Astrocyte (in vitro differentiated cells and primary cell): ENCODE results near the gene C5orf63. TPM values are rescaled to one million over a fixed set of nuclear protein-coding genes. Genes with fewer than 3 reads are reported as not detected.

Experiments used
- DNase-seq: peaks from one replicate; pipeline ENCODE4 v3.0.0-alpha.2; 2010; ENCODE audit warnings: low read depth
- FAIRE-seq: peaks from 2 replicates; lab custom pipeline; 2011; peaks lifted over from hg19 to GRCh38; lab: Jason Lieb, UNC
- H2AFZ ChIP-seq: 2 replicates; pipeline ENCODE4 v1.6.0; 2012; ENCODE audit warnings: low read depth, low read length, inconsistent platforms
- H3K27ac ChIP-seq: 2 replicates; pipeline ENCODE4 v1.5.1; 2011; ENCODE audit warnings: low read depth, low read length, inconsistent platforms
- H3K27me3 ChIP-seq: 2 replicates; pipeline ENCODE4 v1.6.0; 2011; ENCODE audit warnings: low read length, inconsistent platforms; ENCODE audit not compliant: insufficient read depth
- H3K36me3 ChIP-seq: 2 replicates; pipeline ENCODE4 v1.5.1; 2011; ENCODE audit warnings: low read length, inconsistent platforms; ENCODE audit not compliant: insufficient read depth
- H3K4me1 ChIP-seq: 2 replicates; pipeline ENCODE4 v1.5.1; 2011; ENCODE audit warnings: low read length, inconsistent platforms; ENCODE audit not compliant: insufficient read depth
- H3K4me2 ChIP-seq: 2 replicates; pipeline ENCODE4 v1.6.0; 2012; ENCODE audit warnings: low read length, inconsistent platforms
- H3K4me3 ChIP-seq: 2 replicates; pipeline ENCODE4 v1.5.1; 2011; ENCODE audit warnings: low read depth, mild to moderate bottlenecking, low read length, inconsistent platforms; ENCODE audit not compliant: insufficient read depth
- H3K79me2 ChIP-seq: 2 replicates; pipeline ENCODE4 v1.6.0; 2012; ENCODE audit warnings: mild to moderate bottlenecking, low read length, inconsistent platforms; ENCODE audit not compliant: insufficient read depth
- H3K9ac ChIP-seq: 2 replicates; pipeline ENCODE4 v1.6.0; 2012; ENCODE audit warnings: mild to moderate bottlenecking, low read length, inconsistent platforms
- H3K9me3 ChIP-seq: 2 replicates; pipeline ENCODE4 v1.5.1; 2012; ENCODE audit warnings: low read depth, mild to moderate bottlenecking, low read length, inconsistent platforms; ENCODE audit not compliant: insufficient read depth
- H4K20me1 ChIP-seq: 2 replicates; pipeline ENCODE4 v1.6.0; 2012; ENCODE audit warnings: low read length, inconsistent platforms; ENCODE audit not compliant: insufficient read depth
- H3K27ac Mint-ChIP-seq: one replicate; pipeline ENCODE4 v1.8.0; 2021; ENCODE audit warnings: mild to moderate bottlenecking, mixed read lengths; ENCODE audit not compliant: unreplicated experiment
- H3K27me3 Mint-ChIP-seq: one replicate; pipeline ENCODE4 v1.8.0; 2021; ENCODE audit warnings: low read depth, mixed read lengths; ENCODE audit not compliant: unreplicated experiment
- H3K36me3 Mint-ChIP-seq: one replicate; pipeline ENCODE4 v1.8.0; 2021; ENCODE audit warnings: low read depth, mixed read lengths; ENCODE audit not compliant: unreplicated experiment
- H3K4me1 Mint-ChIP-seq: one replicate; pipeline ENCODE4 v1.8.0; 2021; ENCODE audit warnings: low read depth, mixed read lengths; ENCODE audit not compliant: unreplicated experiment
- H3K4me3 Mint-ChIP-seq: one replicate; pipeline ENCODE4 v1.8.0; 2021; ENCODE audit warnings: mild to moderate bottlenecking, moderate library complexity, mixed read lengths; ENCODE audit not compliant: unreplicated experiment
- H3K9me3 Mint-ChIP-seq: one replicate; pipeline ENCODE4 v1.8.0; 2021; ENCODE audit warnings: mild to moderate bottlenecking, mixed read lengths; ENCODE audit not compliant: unreplicated experiment
- EZH2 ChIP-seq: IDR thresholded peaks from 2 replicates; pipeline ENCODE4 v1.6.1; 2012; ENCODE audit warnings: mild to moderate bottlenecking, low read length, inconsistent platforms; ENCODE audit not compliant: insufficient read depth
- total RNA-seq: library from RNA; stranded (reverse); gene quantifications from 2 replicates; pipeline ENCODE4 v1.2.1, GENCODE V29; 2021
- TF ChIP-seq, protein P1 (sequence below): IDR thresholded peaks from 2 replicates; pipeline ENCODE4 v1.5.1; 2011; ENCODE audit warnings: low read depth, mild to moderate bottlenecking, inconsistent platforms, low read length, moderate library complexity; ENCODE audit not compliant: insufficient read depth

The C5orf63 gene
- total RNA-seq, 1 donor from 2014 or later = 0.36 TPM

DNA sequence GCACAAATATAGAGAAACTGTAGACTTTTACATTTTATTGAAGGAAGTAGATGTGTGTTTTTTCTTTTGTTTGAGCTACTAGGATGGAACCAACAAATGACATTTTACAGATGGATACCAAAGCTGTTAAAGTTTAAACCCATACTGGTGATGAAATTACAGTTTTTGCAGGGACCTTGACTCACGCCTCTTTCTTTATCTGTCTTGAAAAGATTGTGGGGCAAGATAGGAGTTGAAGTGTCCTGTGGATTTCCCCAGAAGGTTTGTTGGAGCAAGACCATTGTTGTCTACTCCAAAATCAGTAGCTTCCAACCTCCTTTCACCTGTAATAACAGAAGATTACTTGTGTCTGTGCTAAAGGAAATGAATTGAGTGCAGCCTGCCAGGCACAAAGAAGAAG, 4.1 kb upstream of the C5orf63 start:
- H4K20me1 ChIP-seq = no peaks in the 10 kb centered on the region
- H2AFZ ChIP-seq = no peak overlapping the region
- H3K79me2 ChIP-seq = no peaks in the 10 kb centered on the region
- H3K27me3 Mint-ChIP-seq = peaks cover 6% of the 10 kb centered on the region
- no peak for FAIRE-seq
- H3K4me1 ChIP-seq = peaks cover 11% of the 10 kb centered on the region
- peaks cover 36% of the 10 kb centered on the region for H3K4me1 Mint-ChIP-seq
- H3K4me2 ChIP-seq = no peak overlapping the region
- H3K4me3 Mint-ChIP-seq = no peak overlapping the region
- H3K9me3 Mint-ChIP-seq = peaks cover 1% of the 10 kb centered on the region
- H3K27ac ChIP-seq = no peak overlapping the region
- H3K4me3 ChIP-seq = no peak overlapping the region
- no peaks in the 10 kb centered on the region for H3K36me3 Mint-ChIP-seq
- H3K27ac Mint-ChIP-seq = no peak overlapping the region
- H3K9ac ChIP-seq = no peak overlapping the region
- TF ChIP-seq EZH2 = no peak
- TF ChIP-seq, protein P1, sequence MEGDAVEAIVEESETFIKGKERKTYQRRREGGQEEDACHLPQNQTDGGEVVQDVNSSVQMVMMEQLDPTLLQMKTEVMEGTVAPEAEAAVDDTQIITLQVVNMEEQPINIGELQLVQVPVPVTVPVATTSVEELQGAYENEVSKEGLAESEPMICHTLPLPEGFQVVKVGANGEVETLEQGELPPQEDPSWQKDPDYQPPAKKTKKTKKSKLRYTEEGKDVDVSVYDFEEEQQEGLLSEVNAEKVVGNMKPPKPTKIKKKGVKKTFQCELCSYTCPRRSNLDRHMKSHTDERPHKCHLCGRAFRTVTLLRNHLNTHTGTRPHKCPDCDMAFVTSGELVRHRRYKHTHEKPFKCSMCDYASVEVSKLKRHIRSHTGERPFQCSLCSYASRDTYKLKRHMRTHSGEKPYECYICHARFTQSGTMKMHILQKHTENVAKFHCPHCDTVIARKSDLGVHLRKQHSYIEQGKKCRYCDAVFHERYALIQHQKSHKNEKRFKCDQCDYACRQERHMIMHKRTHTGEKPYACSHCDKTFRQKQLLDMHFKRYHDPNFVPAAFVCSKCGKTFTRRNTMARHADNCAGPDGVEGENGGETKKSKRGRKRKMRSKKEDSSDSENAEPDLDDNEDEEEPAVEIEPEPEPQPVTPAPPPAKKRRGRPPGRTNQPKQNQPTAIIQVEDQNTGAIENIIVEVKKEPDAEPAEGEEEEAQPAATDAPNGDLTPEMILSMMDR = no peak
- H3K9me3 ChIP-seq = no peaks in the 10 kb centered on the region
- no peaks in the 10 kb centered on the region for H3K36me3 ChIP-seq
- no peaks in the 10 kb centered on the region for H3K27me3 ChIP-seq
- DNase-seq = no peak

DNA sequence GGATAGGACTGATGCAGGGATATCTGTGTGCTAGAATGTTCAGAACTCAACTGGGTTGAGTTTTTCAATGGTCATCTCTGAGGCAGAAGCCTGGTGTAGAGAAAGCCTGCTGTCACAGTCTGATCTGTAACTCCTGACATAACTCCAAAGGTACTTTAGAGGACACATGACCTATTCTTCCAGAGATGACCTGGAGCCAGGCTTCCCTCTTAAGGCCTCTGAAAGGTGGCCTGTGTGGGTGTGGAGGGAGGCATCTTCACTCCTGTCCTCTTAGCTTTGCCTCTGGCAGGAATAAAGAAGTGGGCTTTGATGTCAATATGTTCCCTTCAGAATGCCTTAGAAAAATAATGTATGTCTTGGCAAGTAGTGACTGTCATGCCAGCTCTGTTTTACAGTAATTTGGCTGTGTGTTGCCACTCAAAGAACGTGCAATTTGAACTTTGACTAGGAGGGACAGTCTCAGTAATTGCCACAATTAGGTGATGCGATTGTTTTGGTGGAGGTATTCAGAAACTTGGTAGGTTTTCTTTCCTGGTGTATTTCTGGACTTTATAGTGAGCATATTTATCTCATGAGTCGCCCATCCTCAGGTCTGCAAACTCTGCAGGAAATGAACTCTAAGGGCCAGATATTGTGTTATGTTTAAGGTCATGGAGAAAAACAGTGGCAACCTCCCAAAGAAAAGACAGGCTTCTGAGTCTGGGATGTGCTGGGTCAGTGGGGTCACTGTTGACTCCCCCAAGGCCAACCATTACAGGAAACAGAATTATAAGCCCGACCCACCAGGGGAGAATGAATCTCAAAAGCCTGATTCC, 3.2 kb upstream of the C5orf63 start:
- TF ChIP-seq EZH2 = no peak
- TF ChIP-seq, protein P1 = no peak
- Mint-ChIP-seq H3K4me1 (peaks cover 36% of the 10 kb centered on the region), H3K27me3 (peaks cover 6% of the 10 kb centered on the region), H3K27ac (peak overlapping the region; percentile 5), H3K9me3 (peaks cover 1% of the 10 kb centered on the region), H3K36me3 (no peaks in the 10 kb centered on the region), H3K4me3 (no peak overlapping the region)
- H4K20me1 ChIP-seq = no peaks in the 10 kb centered on the region
- peak overlapping the region; percentile 64 for H3K4me2 ChIP-seq
- no peak overlapping the region for H3K4me3 ChIP-seq
- H3K79me2 ChIP-seq = no peaks in the 10 kb centered on the region
- DNase-seq (peak; percentile 20), FAIRE-seq (peak; percentile 69)
- H3K27ac ChIP-seq = no peak overlapping the region
- H2AFZ ChIP-seq = no peak overlapping the region
- peaks cover 11% of the 10 kb centered on the region for H3K4me1 ChIP-seq
- H3K9me3 ChIP-seq = no peaks in the 10 kb centered on the region
- no peaks in the 10 kb centered on the region for H3K27me3 ChIP-seq
- H3K36me3 ChIP-seq = no peaks in the 10 kb centered on the region
- no peak overlapping the region for H3K9ac ChIP-seq

DNA sequence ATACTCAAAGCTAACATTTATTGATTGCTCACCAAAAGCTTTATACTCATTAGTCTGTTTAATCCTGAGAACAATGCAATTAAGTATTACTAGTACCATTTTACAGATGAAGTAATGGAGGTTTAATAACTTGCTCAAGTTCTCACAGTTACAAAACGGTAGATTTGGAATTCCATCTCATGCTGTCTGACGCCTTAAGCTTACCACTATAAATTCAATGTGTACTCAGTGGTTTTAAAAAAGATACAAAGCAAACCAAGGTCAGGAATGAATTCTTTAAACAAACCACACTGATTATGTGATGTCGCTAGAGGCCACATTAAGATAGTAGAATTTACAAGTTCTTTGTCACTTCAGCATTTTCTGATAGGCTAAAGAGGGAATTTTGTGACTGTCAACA, 1.2 kb upstream of the C5orf63 start:
- peaks cover 29% of the 10 kb centered on the region for H3K4me1 Mint-ChIP-seq
- no peak overlapping the region for H3K9ac ChIP-seq
- no peak overlapping the region for H2AFZ ChIP-seq
- no peaks in the 10 kb centered on the region for H3K36me3 Mint-ChIP-seq
- no peaks in the 10 kb centered on the region for H3K79me2 ChIP-seq
- H3K27me3 ChIP-seq = no peaks in the 10 kb centered on the region
- no peaks in the 10 kb centered on the region for H4K20me1 ChIP-seq
- H3K27ac Mint-ChIP-seq = no peak overlapping the region
- peaks cover 11% of the 10 kb centered on the region for H3K4me1 ChIP-seq
- no peak overlapping the region for H3K4me2 ChIP-seq
- no peaks in the 10 kb centered on the region for H3K9me3 ChIP-seq
- no peak for FAIRE-seq
- H3K9me3 Mint-ChIP-seq = peaks cover 1% of the 10 kb centered on the region
- no peak overlapping the region for H3K27ac ChIP-seq
- TF ChIP-seq, protein P1 = no peak
- no peak for TF ChIP-seq EZH2
- H3K4me3 ChIP-seq = no peak overlapping the region
- H3K27me3 Mint-ChIP-seq = peaks cover 6% of the 10 kb centered on the region
- no peaks in the 10 kb centered on the region for H3K36me3 ChIP-seq
- peak; percentile 27 for DNase-seq
- no peak overlapping the region for H3K4me3 Mint-ChIP-seq
